HG03095 (cell line): ENCODE data around the gene CIB1.
A peak's percentile ranks its signal among the peaks of the same experiment; 100 is the strongest.

Experiments used
- ATAC-seq: cut with Tn5 transposase; IDR thresholded peaks from one replicate; pipeline ENCODE4 v1.9.1; 2021; ENCODE audit warnings: moderate library complexity; ENCODE audit not compliant: unreplicated experiment

CIB1 gene

GRCh38 chr15:90241343-90242192 lies 7.8 kb upstream of the CIB1 start:
- no peak for ATAC-seq

- no peak for ATAC-seq
Observed at GRCh38 chr15:90240856-90241255, 7.1 kb upstream of the CIB1 start.

GRCh38 chr15:90239371-90239770 lies 5.6 kb upstream of the CIB1 start:
- no peak for ATAC-seq

GRCh38 chr15:90234096-90234988 lies 601 bp upstream of the CIB1 start, which contains the start of gene GDPGP1:
Gene GDPGP1 (plus strand): TSS chr15:90234209. CDS start chr15:90240909, 6,700 bp downstream.
- peak; percentile 58 for ATAC-seq

GRCh38 chr15:90232941-90233386 lies 777 bp downstream of the CIB1 start:
- no peak for ATAC-seq

- ATAC-seq = no peak
Observed at GRCh38 chr15:90232196-90232595, 1.5 kb downstream of the CIB1 start.

- no peak for ATAC-seq
Observed at GRCh38 chr15:90231028-90232017, 2.4 kb downstream of the CIB1 start.

- ATAC-seq = no peak
Observed at GRCh38 chr15:90230610-90231009, 3.1 kb downstream of the CIB1 start.

GRCh38 chr15:90230071-90230494 lies 3.7 kb downstream of the CIB1 start:
- ATAC-seq = no peak

- no peak for ATAC-seq
Observed at GRCh38 chr15:90228960-90229359, 4.8 kb downstream of the CIB1 start.

GRCh38 chr15:90227816-90228772 lies 5.6 kb downstream of the CIB1 start:
- ATAC-seq = no peak

- ATAC-seq = no peak
Observed at GRCh38 chr15:90227336-90227735, 6.4 kb downstream of the CIB1 start.

GRCh38 chr15:90225504-90226234 lies 8.1 kb downstream of the CIB1 start:
- no peak for ATAC-seq

- ATAC-seq = no peak
Observed at GRCh38 chr15:90225047-90225446, 8.7 kb downstream of the CIB1 start.

GRCh38 chr15:90223441-90224165 lies 10.1 kb downstream of the CIB1 start:
- no peak for ATAC-seq

GRCh38 chr15:90222547-90222946 lies 11.2 kb downstream of the CIB1 start:
- no peak for ATAC-seq

- ATAC-seq = no peak
Observed at GRCh38 chr15:90221246-90221900, 12.4 kb downstream of the CIB1 start.
